ENCODE data around the gene CNTRL. TPM values are rescaled to one million over a fixed set of nuclear protein-coding genes. Genes with fewer than 3 reads are reported as not detected.

Gene CNTRL
- polyA plus RNA-seq, 2 of the 4 experiments (the other 2 are of a cell fraction) = 5.1 to 15.0 TPM

- TF ChIP-seq CHD4 (IDR thresholded peaks at IDR 0.05; ENCODE audit: borderline replicate concordance) (no peak), MAZ (IDR thresholded peaks at IDR 0.05; ENCODE audit: borderline replicate concordance, low read depth, low read length) (no peak), KDM5A (IDR thresholded peaks at IDR 0.05) (no peak), MAX (IDR thresholded peaks at IDR 0.05) (no peak), KDM1A (IDR thresholded peaks at IDR 0.05; ENCODE audit: low read depth) (no peak)
These were observed 144.8 kb downstream of the CNTRL start (continued) for GRCh38 chr9:121219530-121219929.

DNA sequence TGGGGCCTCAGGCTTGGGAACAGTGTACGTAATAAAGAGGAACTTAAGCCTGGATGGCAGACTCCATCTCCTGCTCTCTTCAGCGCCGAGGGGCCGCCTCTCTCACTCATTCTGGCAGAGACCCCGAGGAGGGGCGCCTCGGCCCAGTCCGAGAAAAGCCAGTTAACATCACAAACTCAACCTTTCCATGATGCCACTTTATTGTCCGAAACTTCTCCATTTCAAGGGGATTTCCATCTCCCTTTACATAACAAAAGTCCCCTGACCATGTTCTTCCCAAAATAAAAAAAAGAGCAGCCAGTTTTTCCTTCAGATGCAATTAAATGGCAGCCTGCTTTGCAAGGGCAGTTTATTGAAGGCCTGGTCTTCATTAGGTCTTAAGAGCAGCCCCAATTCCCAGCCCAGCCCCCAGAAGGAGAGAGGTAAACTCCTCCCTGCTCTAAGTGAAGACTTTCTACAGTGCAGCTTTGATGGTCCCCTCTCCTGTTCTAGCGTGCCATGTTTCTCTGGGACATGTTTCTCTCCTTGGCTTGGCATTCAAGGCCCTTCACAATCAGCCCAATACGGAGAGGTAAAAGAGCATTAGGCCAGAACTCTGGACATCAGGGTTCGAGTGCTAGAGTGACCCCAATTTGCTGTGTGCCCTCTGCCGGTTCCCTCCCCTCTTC lies 146.4 kb downstream of the CNTRL start:
- no peak for FAIRE-seq
- H3K27ac ChIP-seq = no peak overlapping the region
- ChIA-PET CTCF (interaction anchor here (0.6 to 9.3 kb wide), 10 partner anchors 7 to 374 kb away, joined by 3 to 74 read pairs (median 4); no protein-coding TSS in a partner anchor), POLR2A (no interaction called here)
- H3K4me3 ChIP-seq = no peak overlapping the region
- H3K9me3 ChIP-seq = no peaks in the 10 kb centered on the region
- DNase-seq (ENCODE audit: low read depth in 1 of 2, low spot score in 1 of 2) = no peak
- H3K4me1 ChIP-seq = 0 out of 3 replicates have a peak, but pooled peaks cover 2% of the 10 kb centered on the region
- TF ChIP-seq EHF (CRISPR knock-in tag; IDR thresholded peaks at IDR 0.05) = no peak
- no peak for TF ChIP-seq CBX2 (IDR thresholded peaks at IDR 0.05; ENCODE audit: borderline replicate concordance, low read depth)
- no peak for TF ChIP-seq JUNB (IDR thresholded peaks at IDR 0.05)
- TF ChIP-seq ZC3H11A (IDR thresholded peaks at IDR 0.05) = no peak
- TF ChIP-seq MAX (IDR thresholded peaks at IDR 0.05) = no peak
- no peak for TF ChIP-seq GATA3 (IDR thresholded peaks at IDR 0.05; ENCODE audit: borderline replicate concordance)
- no peak for TF ChIP-seq MAFK (IDR thresholded peaks at IDR 0.05; ENCODE audit: partially characterized antibody)
- TF ChIP-seq TFCP2L1 (CRISPR knock-in tag; IDR thresholded peaks at IDR 0.05) = no peak
- no peak for TF ChIP-seq PHF8 (IDR thresholded peaks at IDR 0.05; ENCODE audit: borderline replicate concordance, low read depth)
- no peak overlapping the region for H3K4me2 ChIP-seq
- 72% methylated on average over 13 of the region's 13 CpGs for WGBS (ENCODE audit: missing lambda C conversion rate)
- ATAC-seq = no peak

DNA sequence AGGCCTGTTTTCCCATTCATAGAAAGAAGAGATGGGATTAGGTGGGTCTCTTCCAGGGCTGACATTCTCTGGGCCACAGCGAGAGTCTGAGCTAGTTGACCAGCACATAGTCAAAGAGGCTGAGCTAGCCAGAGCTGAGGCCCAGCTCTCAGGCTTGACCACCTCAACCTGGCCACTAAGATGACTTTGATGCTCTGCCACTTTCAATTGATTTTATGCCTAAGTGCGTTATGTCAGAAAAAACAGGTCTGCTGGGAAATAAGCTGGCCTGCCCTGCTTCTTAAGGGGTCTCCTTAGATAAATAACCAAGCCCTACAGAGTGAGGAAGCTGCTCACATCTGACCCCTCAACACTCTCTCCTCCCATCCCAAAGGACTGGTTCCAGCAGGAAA lies 146.9 kb downstream of the CNTRL start:
- FAIRE-seq (no peak), DNase-seq (ENCODE audit: low read depth in 1 of 2, low spot score in 1 of 2) (no peak), ATAC-seq (no peak)
- 89% methylated on average over 2 of the region's 2 CpGs for whole genome bisulfite sequencing (ENCODE audit: missing lambda C conversion rate)
- H3K4me1 ChIP-seq = 0 out of 3 replicates have a peak, but pooled peaks cover 7% of the 10 kb centered on the region
- POLR2A ChIA-PET = no interaction called here
- H3K9me3 ChIP-seq = no peaks in the 10 kb centered on the region
- no peak overlapping the region for H3K27ac ChIP-seq
- H3K4me3 ChIP-seq = no peak overlapping the region
- CTCF ChIA-PET = interaction anchor here (0.7 to 9.3 kb wide), 10 partner anchors 7 to 374 kb away, joined by 3 to 74 read pairs (median 8); no protein-coding TSS in a partner anchor
- no peak overlapping the region for H3K4me2 ChIP-seq
- TF ChIP-seq FOSL2 (IDR thresholded peaks at IDR 0.05) = no peak
- no peak for TF ChIP-seq FOSL2 (CRISPR knock-in tag; IDR thresholded peaks at IDR 0.05)
- TF ChIP-seq CHD4 (IDR thresholded peaks at IDR 0.05; ENCODE audit: borderline replicate concordance) = no peak
- TF ChIP-seq USF2 (IDR thresholded peaks at IDR 0.05) = no peak
- no peak for TF ChIP-seq RFX5 (IDR thresholded peaks at IDR 0.05)

DNA sequence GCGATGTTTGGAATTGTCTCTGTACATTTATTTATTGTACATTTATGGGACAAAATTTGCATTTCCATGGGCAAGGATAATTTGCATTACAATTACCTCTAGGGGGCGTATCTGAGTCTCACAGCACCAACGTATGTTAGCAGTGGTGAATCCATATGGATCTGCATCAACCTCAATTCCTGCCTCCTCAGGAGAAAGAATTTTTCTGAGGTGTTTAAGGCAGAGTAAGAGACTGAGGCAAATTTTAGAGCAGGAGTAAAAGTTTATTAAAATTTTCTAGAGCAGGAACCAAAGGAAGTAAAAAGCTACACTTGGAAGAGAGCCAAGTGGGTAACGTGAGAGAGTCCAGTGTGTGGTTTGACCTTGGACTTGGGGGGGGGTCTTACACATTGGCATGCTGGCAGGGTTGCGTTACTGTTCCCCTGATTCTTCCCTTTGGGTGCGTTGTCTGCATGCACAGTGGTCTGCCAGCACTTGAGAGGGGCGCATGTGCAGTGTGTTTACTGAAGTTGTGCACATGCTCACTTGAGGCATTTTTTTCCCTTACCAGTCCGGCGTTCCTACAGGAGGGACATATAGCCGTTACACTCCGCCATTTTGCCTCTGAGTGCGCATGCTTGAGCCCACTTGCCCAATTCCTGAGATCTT lies 147.9 kb downstream of the CNTRL start:
- FAIRE-seq (no peak), DNase-seq (ENCODE audit: low read depth in 1 of 2, low spot score in 1 of 2) (peak in 1 of 2 experiments; percentile 55), ATAC-seq (peak; percentile 59 to 79; a peak in 4 of 6 replicates)
- 46% methylated on average over 12 of the region's 12 CpGs for WGBS (ENCODE audit: missing lambda C conversion rate)
- ChIA-PET CTCF (interaction anchor here (0.7 to 9.3 kb wide), 30 partner anchors 8 to 224 kb away, joined by 3 to 74 read pairs (median 4); partner anchors contain the start of genes GSN and RAB14), POLR2A (no interaction called here)
- H3K27ac ChIP-seq = no peak overlapping the region
- H3K4me2 ChIP-seq = peak overlapping the region; percentile 41; the same call in 1 of the 3 replicates
- TF ChIP-seq CTCF (IDR thresholded peaks at IDR 0.05) (peak; percentile 78), SMC3 (IDR thresholded peaks at IDR 0.05) (peak; percentile 42; the same call in 1 of the 3 replicates), GATA3 (IDR thresholded peaks at IDR 0.05; ENCODE audit: borderline replicate concordance) (no peak), RAD21 (conservative IDR thresholded peaks at IDR 0.05 in 1 of 2, IDR thresholded peaks at IDR 0.05 in 1 of 2) (peak; percentile 51 to 66)
- 0 out of 3 replicates have a peak, but pooled peaks cover 7% of the 10 kb centered on the region for H3K4me1 ChIP-seq
- no peak overlapping the region for H3K4me3 ChIP-seq
- no peaks in the 10 kb centered on the region for H3K9me3 ChIP-seq
